ENCODE results near the gene SERTAD4. TPM values are rescaled to one million over a fixed set of nuclear protein-coding genes. Genes with fewer than 3 reads are reported as not detected.

The SERTAD4 gene
- total and polyA plus RNA-seq, 2 experiments from 2014 or later: 1.3 to 1.6 TPM

DNA sequence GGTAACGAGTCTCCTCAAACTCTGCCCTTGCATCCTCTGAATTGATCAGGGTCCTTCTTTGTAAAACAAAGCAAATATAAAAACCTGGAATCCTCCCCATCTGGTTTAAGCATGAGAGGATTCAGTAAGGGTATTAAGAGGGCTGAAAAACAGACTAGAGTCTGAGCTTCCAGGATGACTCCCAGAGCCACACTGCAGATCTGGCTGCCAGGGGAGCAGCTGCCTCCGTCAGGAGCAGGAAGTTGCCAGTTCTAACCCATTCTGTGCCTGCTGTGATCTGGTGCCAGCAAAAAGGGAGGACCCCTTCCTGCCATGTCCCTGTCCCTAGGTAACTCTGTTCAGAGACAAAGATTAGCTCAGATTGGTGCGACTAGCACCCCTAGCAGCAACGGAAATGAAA, 27.5 kb downstream of the SERTAD4 start (continued):
- TF ChIP-seq, protein P1, sequence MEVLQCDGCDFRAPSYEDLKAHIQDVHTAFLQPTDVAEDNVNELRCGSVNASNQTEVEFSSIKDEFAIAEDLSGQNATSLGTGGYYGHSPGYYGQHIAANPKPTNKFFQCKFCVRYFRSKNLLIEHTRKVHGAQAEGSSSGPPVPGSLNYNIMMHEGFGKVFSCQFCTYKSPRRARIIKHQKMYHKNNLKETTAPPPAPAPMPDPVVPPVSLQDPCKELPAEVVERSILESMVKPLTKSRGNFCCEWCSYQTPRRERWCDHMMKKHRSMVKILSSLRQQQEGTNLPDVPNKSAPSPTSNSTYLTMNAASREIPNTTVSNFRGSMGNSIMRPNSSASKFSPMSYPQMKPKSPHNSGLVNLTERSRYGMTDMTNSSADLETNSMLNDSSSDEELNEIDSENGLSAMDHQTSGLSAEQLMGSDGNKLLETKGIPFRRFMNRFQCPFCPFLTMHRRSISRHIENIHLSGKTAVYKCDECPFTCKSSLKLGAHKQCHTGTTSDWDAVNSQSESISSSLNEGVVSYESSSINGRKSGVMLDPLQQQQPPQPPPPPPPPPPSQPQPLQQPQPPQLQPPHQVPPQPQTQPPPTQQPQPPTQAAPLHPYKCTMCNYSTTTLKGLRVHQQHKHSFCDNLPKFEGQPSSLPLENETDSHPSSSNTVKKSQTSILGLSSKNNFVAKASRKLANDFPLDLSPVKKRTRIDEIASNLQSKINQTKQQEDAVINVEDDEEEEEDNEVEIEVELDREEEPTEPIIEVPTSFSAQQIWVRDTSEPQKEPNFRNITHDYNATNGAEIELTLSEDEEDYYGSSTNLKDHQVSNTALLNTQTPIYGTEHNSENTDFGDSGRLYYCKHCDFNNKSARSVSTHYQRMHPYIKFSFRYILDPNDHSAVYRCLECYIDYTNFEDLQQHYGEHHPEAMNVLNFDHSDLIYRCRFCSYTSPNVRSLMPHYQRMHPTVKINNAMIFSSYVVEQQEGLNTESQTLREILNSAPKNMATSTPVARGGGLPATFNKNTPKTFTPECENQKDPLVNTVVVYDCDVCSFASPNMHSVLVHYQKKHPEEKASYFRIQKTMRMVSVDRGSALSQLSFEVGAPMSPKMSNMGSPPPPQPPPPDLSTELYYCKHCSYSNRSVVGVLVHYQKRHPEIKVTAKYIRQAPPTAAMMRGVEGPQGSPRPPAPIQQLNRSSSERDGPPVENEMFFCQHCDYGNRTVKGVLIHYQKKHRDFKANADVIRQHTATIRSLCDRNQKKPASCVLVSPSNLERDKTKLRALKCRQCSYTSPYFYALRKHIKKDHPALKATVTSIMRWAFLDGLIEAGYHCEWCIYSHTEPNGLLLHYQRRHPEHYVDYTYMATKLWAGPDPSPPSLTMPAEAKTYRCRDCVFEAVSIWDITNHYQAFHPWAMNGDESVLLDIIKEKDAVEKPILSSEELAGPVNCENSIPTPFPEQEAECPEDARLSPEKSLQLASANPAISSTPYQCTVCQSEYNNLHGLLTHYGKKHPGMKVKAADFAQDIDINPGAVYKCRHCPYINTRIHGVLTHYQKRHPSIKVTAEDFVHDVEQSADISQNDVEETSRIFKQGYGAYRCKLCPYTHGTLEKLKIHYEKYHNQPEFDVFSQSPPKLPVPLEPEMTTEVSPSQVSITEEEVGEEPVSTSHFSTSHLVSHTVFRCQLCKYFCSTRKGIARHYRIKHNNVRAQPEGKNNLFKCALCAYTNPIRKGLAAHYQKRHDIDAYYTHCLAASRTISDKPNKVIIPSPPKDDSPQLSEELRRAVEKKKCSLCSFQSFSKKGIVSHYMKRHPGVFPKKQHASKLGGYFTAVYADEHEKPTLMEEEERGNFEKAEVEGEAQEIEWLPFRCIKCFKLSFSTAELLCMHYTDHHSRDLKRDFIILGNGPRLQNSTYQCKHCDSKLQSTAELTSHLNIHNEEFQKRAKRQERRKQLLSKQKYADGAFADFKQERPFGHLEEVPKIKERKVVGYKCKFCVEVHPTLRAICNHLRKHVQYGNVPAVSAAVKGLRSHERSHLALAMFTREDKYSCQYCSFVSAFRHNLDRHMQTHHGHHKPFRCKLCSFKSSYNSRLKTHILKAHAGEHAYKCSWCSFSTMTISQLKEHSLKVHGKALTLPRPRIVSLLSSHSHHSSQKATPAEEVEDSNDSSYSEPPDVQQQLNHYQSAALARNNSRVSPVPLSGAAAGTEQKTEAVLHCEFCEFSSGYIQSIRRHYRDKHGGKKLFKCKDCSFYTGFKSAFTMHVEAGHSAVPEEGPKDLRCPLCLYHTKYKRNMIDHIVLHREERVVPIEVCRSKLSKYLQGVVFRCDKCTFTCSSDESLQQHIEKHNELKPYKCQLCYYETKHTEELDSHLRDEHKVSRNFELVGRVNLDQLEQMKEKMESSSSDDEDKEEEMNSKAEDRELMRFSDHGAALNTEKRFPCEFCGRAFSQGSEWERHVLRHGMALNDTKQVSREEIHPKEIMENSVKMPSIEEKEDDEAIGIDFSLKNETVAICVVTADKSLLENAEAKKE (CRISPR knock-in tag; IDR thresholded peaks at IDR 0.05): no peak
- TF ChIP-seq ZNF114 (CRISPR knock-in tag; IDR thresholded peaks at IDR 0.05) (no peak), CREB1 (CRISPR knock-in tag; IDR thresholded peaks at IDR 0.05; ENCODE audit: low read depth) (no peak), ZNF331 (CRISPR knock-in tag; IDR thresholded peaks at IDR 0.05; ENCODE audit: low read depth) (no peak), JUNB (IDR thresholded peaks at IDR 0.05; ENCODE audit: unreplicated experiment) (no peak), STAT1 (IDR thresholded peaks at IDR 0.05; ENCODE audit: unreplicated experiment) (no peak)
- TF ChIP-seq, protein P2, sequence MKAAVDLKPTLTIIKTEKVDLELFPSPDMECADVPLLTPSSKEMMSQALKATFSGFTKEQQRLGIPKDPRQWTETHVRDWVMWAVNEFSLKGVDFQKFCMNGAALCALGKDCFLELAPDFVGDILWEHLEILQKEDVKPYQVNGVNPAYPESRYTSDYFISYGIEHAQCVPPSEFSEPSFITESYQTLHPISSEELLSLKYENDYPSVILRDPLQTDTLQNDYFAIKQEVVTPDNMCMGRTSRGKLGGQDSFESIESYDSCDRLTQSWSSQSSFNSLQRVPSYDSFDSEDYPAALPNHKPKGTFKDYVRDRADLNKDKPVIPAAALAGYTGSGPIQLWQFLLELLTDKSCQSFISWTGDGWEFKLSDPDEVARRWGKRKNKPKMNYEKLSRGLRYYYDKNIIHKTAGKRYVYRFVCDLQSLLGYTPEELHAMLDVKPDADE (IDR thresholded peaks at IDR 0.05): no peak

DNA sequence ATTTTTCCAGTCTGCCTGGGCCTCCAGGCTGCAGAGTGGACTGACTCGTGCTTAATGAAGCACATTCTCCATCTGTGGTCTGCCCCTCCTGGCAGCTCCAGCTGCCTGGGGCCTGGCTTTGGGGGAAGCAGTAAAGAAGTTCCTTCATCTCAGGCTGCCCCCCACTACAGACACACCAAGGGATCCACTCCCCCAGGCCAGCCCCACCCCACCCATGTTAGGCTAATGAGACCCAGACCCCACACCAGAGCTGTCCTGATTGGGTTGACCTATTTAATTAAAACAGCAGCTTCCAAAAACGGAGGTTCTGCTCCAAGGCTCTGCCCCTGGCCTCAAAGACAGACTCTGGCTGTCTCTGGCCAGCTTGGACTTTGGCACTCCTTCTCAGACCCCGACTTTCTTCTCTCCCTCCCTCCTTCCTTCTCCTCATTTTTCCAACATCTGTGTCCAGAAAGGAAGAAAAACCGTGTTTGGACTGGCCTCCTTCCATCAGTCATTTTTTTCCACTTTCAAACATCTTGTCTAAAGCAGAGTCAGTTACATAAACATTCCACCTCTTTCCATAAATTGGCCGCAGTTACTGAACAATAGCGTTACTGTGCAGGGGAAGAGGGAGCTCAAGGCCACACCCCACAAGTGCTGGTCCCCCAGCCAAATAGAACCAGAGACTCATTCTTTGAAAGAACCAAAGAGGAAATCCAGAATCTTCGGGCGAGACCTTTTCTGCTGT, 29.7 kb downstream of the SERTAD4 start:
- Histone ChIP-seq H3K36me3 (ENCODE audit: insufficient read depth) (no peaks in the 10 kb centered on the region), H2AFZ (0 out of 2 replicates have a peak overlapping the region, but pooled peaks have one; percentile 59), H3K4me2 (no peak overlapping the region), H3K4me3 (no peak overlapping the region), H3K4me1 (ENCODE audit: insufficient read depth) (peaks cover 30% of the 10 kb centered on the region), H3K27ac (ENCODE audit: low read depth) (no peak overlapping the region), H4K20me1 (replicated peaks; ENCODE audit: insufficient read depth) (no peaks in the 10 kb centered on the region), H3K27me3 (ENCODE audit: insufficient read depth) (no peaks in the 10 kb centered on the region), H3F3A (replicated peaks; ENCODE audit: low read depth) (no peaks in the 10 kb centered on the region), H3K79me2 (replicated peaks; ENCODE audit: insufficient read depth) (no peaks in the 10 kb centered on the region), H3K9me2 (ENCODE audit: insufficient read depth) (0 out of 2 replicates have a peak, but pooled peaks cover 5% of the 10 kb centered on the region)
- no peaks in the 10 kb centered on the region for H3K36me3 Mint-ChIP-seq (ENCODE audit: low read depth)
- no peaks in the 10 kb centered on the region for H3K9me3 Mint-ChIP-seq
- H3K4me1 Mint-ChIP-seq: peaks cover 21% of the 10 kb centered on the region
- H3K27ac Mint-ChIP-seq: no peak overlapping the region
- H3K4me3 Mint-ChIP-seq: no peak overlapping the region
- no peak for DNase-seq (ENCODE audit: low spot score)
- no peak for ATAC-seq
- H3K27me3 Mint-ChIP-seq (ENCODE audit: insufficient read depth, low read depth, poor library complexity): peaks cover 5% of the 10 kb centered on the region
- TF ChIP-seq ZNF331 (CRISPR knock-in tag; IDR thresholded peaks at IDR 0.05; ENCODE audit: low read depth): no peak
- no peak for TF ChIP-seq EZH2phosphoT487 (IDR thresholded peaks at IDR 0.05; ENCODE audit: unreplicated experiment)
- TF ChIP-seq, protein P1 (CRISPR knock-in tag; IDR thresholded peaks at IDR 0.05): no peak
